ENCODE results near the gene CREBBP. TPM values are rescaled to one million over a fixed set of nuclear protein-coding genes. Genes with fewer than 3 reads are reported as not detected.

Gene CREBBP
- total and polyA plus RNA-seq, 2 donors = 11.6 to 20.7 TPM

DNA sequence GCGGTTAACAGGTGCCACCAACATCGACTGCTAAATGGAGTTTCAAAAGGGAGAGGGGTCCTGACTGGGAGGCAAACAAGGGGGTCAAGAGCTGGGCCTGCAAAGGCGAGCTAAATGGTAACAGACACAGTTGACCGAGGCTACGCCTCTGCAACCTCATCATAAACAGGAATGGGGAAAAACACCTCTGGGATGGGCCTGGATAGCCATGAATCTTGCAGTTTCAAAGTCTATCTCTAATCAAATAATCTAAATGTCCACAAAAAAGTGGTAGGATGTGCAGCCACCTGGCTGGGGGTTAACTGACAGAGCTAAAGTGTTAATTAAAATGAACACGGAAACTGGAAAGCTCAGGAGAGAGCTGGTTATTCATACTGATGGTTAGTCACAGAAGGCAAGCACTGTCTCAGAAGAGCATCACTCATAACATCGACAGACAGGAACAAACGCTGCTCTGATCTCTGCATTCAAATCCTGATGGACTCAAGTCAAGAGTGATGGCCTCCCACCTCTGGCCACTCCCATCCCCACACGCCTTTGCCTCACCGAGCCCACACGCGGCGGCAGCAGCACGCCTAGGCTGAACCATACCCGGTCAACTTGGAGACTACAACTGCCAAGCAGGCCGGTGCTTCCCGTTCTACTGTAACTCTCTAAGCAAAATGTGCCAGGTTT is 56.3 kb downstream of the CREBBP start:
- no peak for DNase-seq (ENCODE audit: low read depth in 6 of 9, low spot score in 9 of 9)
- 96% methylated on average over 17 of the region's 17 CpGs for WGBS
- peaks cover 22 to 31% of the 10 kb centered on the region in 2 donors for H3K4me1 ChIP-seq (ENCODE audit: control insufficient read depth in 2 of 2, insufficient read depth in 2 of 2, low read length in 2 of 2)

GRCh38 chr16:3823427-3823826 is 57.1 kb downstream of the CREBBP start:
- WGBS = 72% methylated on average over 5 of the region's 5 CpGs
- Histone ChIP-seq H3K4me3 (ENCODE audit: low read length in 2 of 2) (no peak overlapping the region), H3K4me1 (ENCODE audit: control insufficient read depth in 2 of 2, insufficient read depth in 2 of 2, low read length in 2 of 2) (peaks cover 28 to 39% of the 10 kb centered on the region in 2 donors), H3K36me3 (ENCODE audit: control insufficient read depth in 2 of 2, insufficient read depth in 2 of 2, low read length in 1 of 2) (peaks cover 0 to 8% of the 10 kb centered on the region in 2 donors), H3K27ac (ENCODE audit: low read depth in 1 of 2, low read length in 1 of 2) (no peak overlapping the region), H3K9me3 (ENCODE audit: control insufficient read depth in 2 of 2, insufficient read depth in 1 of 2, low read length in 1 of 2) (no peaks in the 10 kb centered on the region), H3K27me3 (ENCODE audit: control insufficient read depth in 2 of 2, insufficient read depth in 1 of 2, low read length in 1 of 2) (no peaks in the 10 kb centered on the region)
- DNase-seq (ENCODE audit: low read depth in 6 of 9, low spot score in 9 of 9) = no peak

More for the DNA sequence above, 56.3 kb downstream of the CREBBP start:
- Histone ChIP-seq H3K27me3 (ENCODE audit: control insufficient read depth in 2 of 2, insufficient read depth in 1 of 2, low read length in 1 of 2) (no peaks in the 10 kb centered on the region), H3K27ac (ENCODE audit: low read depth in 1 of 2, low read length in 1 of 2) (no peak overlapping the region), H3K9me3 (ENCODE audit: control insufficient read depth in 2 of 2, insufficient read depth in 1 of 2, low read length in 1 of 2) (no peaks in the 10 kb centered on the region), H3K36me3 (ENCODE audit: control insufficient read depth in 2 of 2, insufficient read depth in 2 of 2, low read length in 1 of 2) (peaks cover 2 to 9% of the 10 kb centered on the region in 2 donors), H3K4me3 (ENCODE audit: low read length in 2 of 2) (no peak overlapping the region)

GRCh38 chr16:3822366-3823045 is 58.0 kb downstream of the CREBBP start:
- Histone ChIP-seq H3K27ac (ENCODE audit: low read depth in 1 of 2, low read length in 1 of 2) (no peak overlapping the region), H3K36me3 (ENCODE audit: control insufficient read depth in 2 of 2, insufficient read depth in 2 of 2, low read length in 1 of 2) (peaks cover 0 to 8% of the 10 kb centered on the region in 2 donors), H3K27me3 (ENCODE audit: control insufficient read depth in 2 of 2, insufficient read depth in 1 of 2, low read length in 1 of 2) (no peaks in the 10 kb centered on the region), H3K4me1 (ENCODE audit: control insufficient read depth in 2 of 2, insufficient read depth in 2 of 2, low read length in 2 of 2) (peaks cover 28 to 40% of the 10 kb centered on the region in 2 donors), H3K4me3 (ENCODE audit: low read length in 2 of 2) (no peak overlapping the region), H3K9me3 (ENCODE audit: control insufficient read depth in 2 of 2, insufficient read depth in 1 of 2, low read length in 1 of 2) (no peaks in the 10 kb centered on the region)
- 84% methylated on average over 11 of the region's 11 CpGs for WGBS
- DNase-seq (ENCODE audit: low read depth in 6 of 9, low spot score in 9 of 9) = no peak

- no peaks in the 10 kb centered on the region for H3K27me3 ChIP-seq (ENCODE audit: control insufficient read depth in 2 of 2, insufficient read depth in 1 of 2, low read length in 1 of 2)
- peaks cover 0 to 8% of the 10 kb centered on the region in 2 donors for H3K36me3 ChIP-seq (ENCODE audit: control insufficient read depth in 2 of 2, insufficient read depth in 2 of 2, low read length in 1 of 2)
- H3K4me3 ChIP-seq (ENCODE audit: low read length in 2 of 2) = no peak overlapping the region
- no peak for DNase-seq (ENCODE audit: low read depth in 6 of 9, low spot score in 9 of 9)
- no peaks in the 10 kb centered on the region for H3K9me3 ChIP-seq (ENCODE audit: control insufficient read depth in 2 of 2, insufficient read depth in 1 of 2, low read length in 1 of 2)
- 97% methylated on average over 3 of the region's 3 CpGs for WGBS
- H3K27ac ChIP-seq (ENCODE audit: low read depth in 1 of 2, low read length in 1 of 2) = no peak overlapping the region
- peaks cover 28 to 40% of the 10 kb centered on the region in 2 donors for H3K4me1 ChIP-seq (ENCODE audit: control insufficient read depth in 2 of 2, insufficient read depth in 2 of 2, low read length in 2 of 2)
Observed at GRCh38 chr16:3821184-3821583, 59.3 kb downstream of the CREBBP start.

GRCh38 chr16:3819746-3820724 is 60.5 kb downstream of the CREBBP start:
- peaks cover 28 to 40% of the 10 kb centered on the region in 2 donors for H3K4me1 ChIP-seq (ENCODE audit: control insufficient read depth in 2 of 2, insufficient read depth in 2 of 2, low read length in 2 of 2)

DNA sequence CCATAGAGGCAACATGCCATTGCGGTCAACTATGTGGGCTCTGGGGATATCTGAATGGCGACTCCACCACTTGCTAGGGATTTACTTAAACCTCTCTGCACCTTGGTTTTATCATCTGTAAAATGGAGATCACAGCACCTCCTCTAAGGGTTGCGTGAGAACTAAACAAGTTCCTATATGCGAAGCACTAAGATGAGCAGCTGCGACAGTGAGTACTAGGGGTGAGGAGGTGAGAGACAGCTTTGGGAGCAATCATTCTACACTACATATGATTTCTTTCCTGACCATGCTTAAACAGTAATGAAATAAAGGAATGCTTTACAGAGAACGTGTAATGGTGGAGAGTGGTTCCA is 61.4 kb downstream of the CREBBP start:
- peaks cover 0 to 4% of the 10 kb centered on the region in 2 donors for H3K36me3 ChIP-seq (ENCODE audit: control insufficient read depth in 2 of 2, insufficient read depth in 2 of 2, low read length in 1 of 2)
- H3K27ac ChIP-seq (ENCODE audit: low read depth in 1 of 2, low read length in 1 of 2) = no peak overlapping the region
- H3K9me3 ChIP-seq (ENCODE audit: control insufficient read depth in 2 of 2, insufficient read depth in 1 of 2, low read length in 1 of 2) = no peaks in the 10 kb centered on the region
- DNase-seq (ENCODE audit: low read depth in 6 of 9, low spot score in 9 of 9) = no peak
- H3K4me3 ChIP-seq (ENCODE audit: low read length in 2 of 2) = no peak overlapping the region
- no peaks in the 10 kb centered on the region for H3K27me3 ChIP-seq (ENCODE audit: control insufficient read depth in 2 of 2, insufficient read depth in 1 of 2, low read length in 1 of 2)
- peaks cover 28 to 36% of the 10 kb centered on the region in 2 donors for H3K4me1 ChIP-seq (ENCODE audit: control insufficient read depth in 2 of 2, insufficient read depth in 2 of 2, low read length in 2 of 2)
- WGBS = 97% methylated on average over 6 of the region's 6 CpGs

More at GRCh38 chr16:3819746-3820724, 60.5 kb downstream of the CREBBP start:
- WGBS = 60% methylated on average over 8 of the region's 8 CpGs
- Histone ChIP-seq H3K27ac (ENCODE audit: low read depth in 1 of 2, low read length in 1 of 2) (peak overlapping the region in 1 of 2 donors; percentile 13), H3K9me3 (ENCODE audit: control insufficient read depth in 2 of 2, insufficient read depth in 1 of 2, low read length in 1 of 2) (no peaks in the 10 kb centered on the region), H3K4me3 (ENCODE audit: low read length in 2 of 2) (no peak overlapping the region), H3K27me3 (ENCODE audit: control insufficient read depth in 2 of 2, insufficient read depth in 1 of 2, low read length in 1 of 2) (no peaks in the 10 kb centered on the region), H3K36me3 (ENCODE audit: control insufficient read depth in 2 of 2, insufficient read depth in 2 of 2, low read length in 1 of 2) (peaks cover 0 to 8% of the 10 kb centered on the region in 2 donors)
- DNase-seq (ENCODE audit: low read depth in 6 of 9, low spot score in 9 of 9) = peak; percentile 11 to 70 (median 35)

DNA sequence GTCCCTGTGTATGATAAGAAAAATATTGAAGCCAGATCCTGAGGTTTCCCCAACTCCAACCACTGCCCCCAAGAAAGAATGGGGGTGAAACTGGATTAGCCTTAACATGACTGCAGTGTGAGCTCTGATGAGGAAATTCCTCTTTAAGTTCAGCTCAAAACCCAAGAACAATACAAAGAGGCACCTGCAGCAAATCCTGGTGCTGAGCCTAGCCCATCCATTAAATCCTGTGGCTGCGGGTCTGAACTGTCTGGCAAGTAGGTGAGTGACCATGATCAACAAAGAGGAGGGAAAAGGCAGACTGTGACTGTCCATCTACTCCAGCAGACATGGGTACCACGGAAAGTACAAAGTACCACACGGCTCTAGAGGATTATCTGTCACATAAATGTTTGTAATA is 64.2 kb downstream of the CREBBP start:
- H3K4me1 ChIP-seq (ENCODE audit: control insufficient read depth in 2 of 2, insufficient read depth in 2 of 2, low read length in 2 of 2) = peaks cover 24 to 26% of the 10 kb centered on the region in 2 donors
- no peaks in the 10 kb centered on the region for H3K27me3 ChIP-seq (ENCODE audit: control insufficient read depth in 2 of 2, insufficient read depth in 1 of 2, low read length in 1 of 2)
- peaks cover 0 to 6% of the 10 kb centered on the region in 2 donors for H3K36me3 ChIP-seq (ENCODE audit: control insufficient read depth in 2 of 2, insufficient read depth in 2 of 2, low read length in 1 of 2)
- H3K9me3 ChIP-seq (ENCODE audit: control insufficient read depth in 2 of 2, insufficient read depth in 1 of 2, low read length in 1 of 2) = no peaks in the 10 kb centered on the region
- H3K27ac ChIP-seq (ENCODE audit: low read depth in 1 of 2, low read length in 1 of 2) = no peak overlapping the region
- 98% methylated on average over 3 of the region's 3 CpGs for WGBS
- no peak for DNase-seq (ENCODE audit: low read depth in 6 of 9, low spot score in 9 of 9)
- no peak overlapping the region for H3K4me3 ChIP-seq (ENCODE audit: low read length in 2 of 2)

DNA sequence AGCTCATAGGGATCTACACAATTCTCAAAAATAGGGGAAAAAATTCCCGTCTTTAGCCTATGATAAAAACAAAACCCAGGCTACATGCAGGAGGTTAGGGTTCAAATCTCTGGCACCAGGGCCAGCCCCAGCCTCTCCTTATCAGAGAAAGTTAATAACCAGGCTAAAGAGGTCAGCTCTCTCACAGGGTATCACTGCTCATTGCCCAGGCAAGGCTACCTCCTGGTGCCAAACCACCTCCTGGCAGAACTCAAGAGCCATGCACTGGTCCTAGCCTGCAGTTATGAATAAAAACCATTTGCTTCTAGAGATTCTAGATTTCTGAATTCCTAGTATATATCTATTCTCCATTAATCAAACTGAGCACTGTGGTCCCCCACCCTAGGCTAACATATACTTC is 65.8 kb downstream of the CREBBP start:
- no peak overlapping the region for H3K4me3 ChIP-seq (ENCODE audit: low read length in 2 of 2)
- peaks cover 10 to 14% of the 10 kb centered on the region in 2 donors for H3K4me1 ChIP-seq (ENCODE audit: control insufficient read depth in 2 of 2, insufficient read depth in 2 of 2, low read length in 2 of 2)
- WGBS = 100% methylated on average over 1 of the region's 1 CpG
- peaks cover 12 to 15% of the 10 kb centered on the region in 2 donors for H3K36me3 ChIP-seq (ENCODE audit: control insufficient read depth in 2 of 2, insufficient read depth in 2 of 2, low read length in 1 of 2)
- no peaks in the 10 kb centered on the region for H3K27me3 ChIP-seq (ENCODE audit: control insufficient read depth in 2 of 2, insufficient read depth in 1 of 2, low read length in 1 of 2)
- H3K9me3 ChIP-seq (ENCODE audit: control insufficient read depth in 2 of 2, insufficient read depth in 1 of 2, low read length in 1 of 2) = no peaks in the 10 kb centered on the region
- H3K27ac ChIP-seq (ENCODE audit: low read depth in 1 of 2, low read length in 1 of 2) = no peak overlapping the region
- DNase-seq (ENCODE audit: low read depth in 6 of 9, low spot score in 9 of 9) = no peak
